NB4 (cell line): Measurements from ENCODE around the gene TTC33.

Experiments used
- DNase-seq: peaks from one replicate; pipeline ENCODE4 v3.0.0; 2010; ENCODE audit warnings: low read depth
- H3K4me3 ChIP-seq: one replicate; pipeline ENCODE4 v1.5.1; 2011; ENCODE audit warnings: mild to moderate bottlenecking, low read depth, low read length, moderate library complexity
- MAX ChIP-seq: IDR thresholded peaks from 2 replicates; pipeline ENCODE4 v1.6.1; 2011; ENCODE audit warnings: low read depth, low read length
- MYC ChIP-seq: IDR thresholded peaks from 2 replicates; pipeline ENCODE4 v1.6.1; 2011; ENCODE audit warnings: low read depth, low read length
- POLR2A ChIP-seq: IDR thresholded peaks from 2 replicates; pipeline ENCODE4 v1.6.1; 2011; ENCODE audit warnings: mild to moderate bottlenecking; ENCODE audit not compliant: insufficient read length; ENCODE audit errors: extremely low read depth
- TF ChIP-seq, protein P1 (sequence below): IDR thresholded peaks from one replicate; pipeline ENCODE4 v1.5.1; 2012; ENCODE audit warnings: low read depth, low read length

The TTC33 gene

DNA sequence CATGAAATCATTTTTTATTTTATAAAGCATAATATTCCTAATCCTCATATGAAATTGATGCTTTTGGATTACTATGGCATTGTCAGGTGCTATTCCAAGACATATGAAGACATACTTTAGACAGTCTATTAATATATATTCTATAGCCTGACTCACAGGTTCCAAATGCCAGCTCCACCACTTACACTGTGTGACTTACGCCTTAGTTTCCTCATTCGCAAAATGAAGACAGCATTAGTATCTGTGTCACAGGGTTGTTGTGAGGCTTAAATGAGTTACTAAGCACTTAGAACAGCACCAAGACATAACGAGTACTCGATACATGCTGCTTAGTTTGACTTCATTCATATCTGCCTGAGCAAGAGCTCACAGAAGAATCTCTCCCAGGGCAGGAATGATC lies 208.2 kb downstream of the TTC33 start:
- TF ChIP-seq, protein P1, sequence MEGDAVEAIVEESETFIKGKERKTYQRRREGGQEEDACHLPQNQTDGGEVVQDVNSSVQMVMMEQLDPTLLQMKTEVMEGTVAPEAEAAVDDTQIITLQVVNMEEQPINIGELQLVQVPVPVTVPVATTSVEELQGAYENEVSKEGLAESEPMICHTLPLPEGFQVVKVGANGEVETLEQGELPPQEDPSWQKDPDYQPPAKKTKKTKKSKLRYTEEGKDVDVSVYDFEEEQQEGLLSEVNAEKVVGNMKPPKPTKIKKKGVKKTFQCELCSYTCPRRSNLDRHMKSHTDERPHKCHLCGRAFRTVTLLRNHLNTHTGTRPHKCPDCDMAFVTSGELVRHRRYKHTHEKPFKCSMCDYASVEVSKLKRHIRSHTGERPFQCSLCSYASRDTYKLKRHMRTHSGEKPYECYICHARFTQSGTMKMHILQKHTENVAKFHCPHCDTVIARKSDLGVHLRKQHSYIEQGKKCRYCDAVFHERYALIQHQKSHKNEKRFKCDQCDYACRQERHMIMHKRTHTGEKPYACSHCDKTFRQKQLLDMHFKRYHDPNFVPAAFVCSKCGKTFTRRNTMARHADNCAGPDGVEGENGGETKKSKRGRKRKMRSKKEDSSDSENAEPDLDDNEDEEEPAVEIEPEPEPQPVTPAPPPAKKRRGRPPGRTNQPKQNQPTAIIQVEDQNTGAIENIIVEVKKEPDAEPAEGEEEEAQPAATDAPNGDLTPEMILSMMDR: no peak
- no peak for TF ChIP-seq MAX
- no peak for TF ChIP-seq POLR2A
- TF ChIP-seq MYC: no peak
- no peak overlapping the region for H3K4me3 ChIP-seq
- no peak for DNase-seq

DNA sequence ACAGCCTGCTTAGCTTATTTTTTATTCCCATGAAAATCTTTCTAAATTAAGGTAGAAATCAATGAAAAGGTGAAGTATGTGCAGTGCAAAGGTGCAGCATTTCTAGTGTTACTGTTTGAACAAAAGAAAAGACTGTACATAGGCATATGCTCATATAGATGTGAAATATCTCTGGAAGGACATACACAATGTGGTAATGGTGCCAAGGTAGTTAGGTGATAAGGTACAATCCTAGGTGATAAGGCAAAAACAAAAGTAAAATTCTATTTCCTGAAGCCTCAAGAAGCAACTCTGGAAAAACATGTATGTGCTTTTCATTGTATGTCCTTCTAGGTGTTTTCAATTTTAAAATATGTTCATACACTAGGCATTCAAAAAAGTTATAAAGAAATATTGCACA lies 215.5 kb downstream of the TTC33 start:
- no peak overlapping the region for H3K4me3 ChIP-seq
- TF ChIP-seq, protein P1: no peak
- no peak for TF ChIP-seq MAX
- TF ChIP-seq MYC: no peak
- no peak for TF ChIP-seq POLR2A
- DNase-seq: no peak

GRCh38 chr5:40524677-40525076 lies 231.1 kb downstream of the TTC33 start:
- DNase-seq: no peak
- H3K4me3 ChIP-seq: no peak overlapping the region
- no peak for TF ChIP-seq MYC
- TF ChIP-seq, protein P1: no peak
- TF ChIP-seq POLR2A: no peak
- no peak for TF ChIP-seq MAX

- TF ChIP-seq, protein P1: no peak
- no peak for TF ChIP-seq MYC
- TF ChIP-seq MAX: no peak
- no peak for TF ChIP-seq POLR2A
- DNase-seq: no peak
- H3K4me3 ChIP-seq: no peak overlapping the region
Observed at GRCh38 chr5:40521925-40522324, 233.8 kb downstream of the TTC33 start.

DNA sequence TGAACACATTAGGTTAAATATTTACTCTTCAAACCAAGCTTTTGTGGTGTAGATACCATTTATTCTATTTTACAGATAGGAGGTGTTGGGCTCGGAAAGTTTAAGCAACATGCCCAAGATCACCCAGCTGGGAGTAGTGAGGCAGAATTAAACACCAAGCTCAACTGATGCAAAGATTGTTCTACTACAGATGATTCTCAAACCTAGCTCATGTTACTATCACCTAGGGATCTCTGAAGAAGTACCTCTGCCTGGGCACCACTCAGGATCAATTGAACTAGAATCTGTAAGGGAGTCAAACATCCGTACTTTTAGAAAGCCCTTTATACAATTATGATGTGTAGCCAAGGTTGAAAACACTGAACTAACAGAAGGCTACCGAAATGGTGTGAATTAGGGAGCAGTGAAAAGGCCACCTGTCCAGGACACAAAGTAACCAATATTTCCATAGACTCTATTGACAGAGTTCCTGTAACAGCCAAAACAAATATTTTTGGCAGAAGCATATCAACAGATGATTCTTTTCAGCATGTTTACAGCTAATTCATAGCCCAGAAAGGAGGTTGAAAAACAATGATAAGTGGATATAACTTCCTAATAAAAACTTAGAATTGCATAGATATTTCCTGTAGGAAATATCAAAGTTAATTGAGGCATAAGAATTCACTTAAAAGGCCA lies 234.5 kb downstream of the TTC33 start:
- H3K4me3 ChIP-seq: no peak overlapping the region
- no peak for DNase-seq
- TF ChIP-seq MAX (no peak), POLR2A (no peak), MYC (no peak)
- TF ChIP-seq, protein P1: no peak
